ENCODE data around the gene TSTD1.

TSTD1 gene

GRCh38 chr1:161061419-161061818, 22.7 kb upstream of the TSTD1 start:
- H3K27ac ChIP-seq (ENCODE audit: low read length): no peak overlapping the region
- no peak overlapping the region for H3K9ac ChIP-seq (ENCODE audit: low read depth, low read length)
- peaks cover 49% of the 10 kb centered on the region for H3K36me3 ChIP-seq (ENCODE audit: insufficient read depth, low read length)
- no peaks in the 10 kb centered on the region for H3K27me3 ChIP-seq (ENCODE audit: insufficient read depth, low read length, poor library complexity)
- H2AFZ ChIP-seq (ENCODE audit: low read depth, low read length): no peak overlapping the region
- peaks cover 6% of the 10 kb centered on the region for H3K4me1 ChIP-seq (ENCODE audit: insufficient read depth, low read length)
- H3K4me2 ChIP-seq (ENCODE audit: insufficient read depth, low read length): no peak overlapping the region
- H3K79me2 ChIP-seq (ENCODE audit: insufficient read depth, low read length): peaks cover 58% of the 10 kb centered on the region
- ATAC-seq (ENCODE audit: insufficient read depth, low read depth): no peak
- TF ChIP-seq CTCF (IDR thresholded peaks at IDR 0.05; ENCODE audit: borderline replicate concordance, extremely low read depth, low read length, poor library complexity, severe bottlenecking) (no peak), EZH2 (IDR thresholded peaks at IDR 0.05; ENCODE audit: borderline replicate concordance, low read depth, low read length, severe bottlenecking) (no peak)
- H4K20me1 ChIP-seq (ENCODE audit: insufficient read depth, low read length): peaks cover 11% of the 10 kb centered on the region; the same call in 1 of the 2 replicates
- no peak for DNase-seq
- no peaks in the 10 kb centered on the region for H3K9me3 ChIP-seq (ENCODE audit: insufficient read depth, low read length, severe bottlenecking)
- no peak overlapping the region for H3K4me3 ChIP-seq (ENCODE audit: low read depth in 1 of 2, low read length in 2 of 2)

- H3K27me3 ChIP-seq (ENCODE audit: insufficient read depth, low read length, poor library complexity): no peaks in the 10 kb centered on the region
- no peak overlapping the region for H3K27ac ChIP-seq (ENCODE audit: low read length)
- peaks cover 14% of the 10 kb centered on the region; the same call in 1 of the 2 replicates for H4K20me1 ChIP-seq (ENCODE audit: insufficient read depth, low read length)
- H3K4me1 ChIP-seq (ENCODE audit: insufficient read depth, low read length): no peaks in the 10 kb centered on the region; the same call in 1 of the 2 replicates
- H3K79me2 ChIP-seq (ENCODE audit: insufficient read depth, low read length): peaks cover 45% of the 10 kb centered on the region
- no peak overlapping the region for H3K4me3 ChIP-seq (ENCODE audit: low read depth in 1 of 2, low read length in 2 of 2)
- TF ChIP-seq EZH2 (IDR thresholded peaks at IDR 0.05; ENCODE audit: borderline replicate concordance, low read depth, low read length, severe bottlenecking) (no peak), CTCF (IDR thresholded peaks at IDR 0.05; ENCODE audit: borderline replicate concordance, extremely low read depth, low read length, poor library complexity, severe bottlenecking) (no peak)
- no peak overlapping the region for H3K4me2 ChIP-seq (ENCODE audit: insufficient read depth, low read length)
- H3K9me3 ChIP-seq (ENCODE audit: insufficient read depth, low read length, severe bottlenecking): no peaks in the 10 kb centered on the region
- DNase-seq: no peak
- ATAC-seq (ENCODE audit: insufficient read depth, low read depth): no peak
- no peak overlapping the region for H3K9ac ChIP-seq (ENCODE audit: low read depth, low read length)
- no peak overlapping the region for H2AFZ ChIP-seq (ENCODE audit: low read depth, low read length)
- peaks cover 60% of the 10 kb centered on the region for H3K36me3 ChIP-seq (ENCODE audit: insufficient read depth, low read length)
Observed at GRCh38 chr1:161059293-161059692, 20.5 kb upstream of the TSTD1 start.

- ATAC-seq (ENCODE audit: insufficient read depth, low read depth) (no peak), DNase-seq (no peak)
- Histone ChIP-seq H3K4me2 (ENCODE audit: insufficient read depth, low read length) (no peak overlapping the region), H3K4me1 (ENCODE audit: insufficient read depth, low read length) (no peaks in the 10 kb centered on the region), H3K9me3 (ENCODE audit: insufficient read depth, low read length, severe bottlenecking) (no peaks in the 10 kb centered on the region), H3K9ac (ENCODE audit: low read depth, low read length) (no peak overlapping the region), H2AFZ (ENCODE audit: low read depth, low read length) (no peak overlapping the region), H3K36me3 (ENCODE audit: insufficient read depth, low read length) (peaks cover 83% of the 10 kb centered on the region), H3K27ac (ENCODE audit: low read length) (no peak overlapping the region), H3K79me2 (ENCODE audit: insufficient read depth, low read length) (peaks cover 18% of the 10 kb centered on the region), H3K4me3 (ENCODE audit: low read depth in 1 of 2, low read length in 2 of 2) (no peak overlapping the region), H3K27me3 (ENCODE audit: insufficient read depth, low read length, poor library complexity) (no peaks in the 10 kb centered on the region), H4K20me1 (ENCODE audit: insufficient read depth, low read length) (0 out of 2 replicates have a peak, but pooled peaks cover 9% of the 10 kb centered on the region)
- TF ChIP-seq CTCF (IDR thresholded peaks at IDR 0.05; ENCODE audit: borderline replicate concordance, extremely low read depth, low read length, poor library complexity, severe bottlenecking) (peak; percentile 52), EZH2 (IDR thresholded peaks at IDR 0.05; ENCODE audit: borderline replicate concordance, low read depth, low read length, severe bottlenecking) (no peak)
Observed at GRCh38 chr1:161054805-161055204, 16.0 kb upstream of the TSTD1 start.

- no peak overlapping the region for H3K4me3 ChIP-seq (ENCODE audit: low read depth in 1 of 2, low read length in 2 of 2)
- H3K79me2 ChIP-seq (ENCODE audit: insufficient read depth, low read length): peaks cover 14% of the 10 kb centered on the region
- no peak overlapping the region for H2AFZ ChIP-seq (ENCODE audit: low read depth, low read length)
- no peaks in the 10 kb centered on the region for H3K9me3 ChIP-seq (ENCODE audit: insufficient read depth, low read length, severe bottlenecking)
- no peak overlapping the region for H3K27ac ChIP-seq (ENCODE audit: low read length)
- H3K27me3 ChIP-seq (ENCODE audit: insufficient read depth, low read length, poor library complexity): no peaks in the 10 kb centered on the region
- no peak for ATAC-seq (ENCODE audit: insufficient read depth, low read depth)
- TF ChIP-seq EZH2 (IDR thresholded peaks at IDR 0.05; ENCODE audit: borderline replicate concordance, low read depth, low read length, severe bottlenecking) (no peak), CTCF (IDR thresholded peaks at IDR 0.05; ENCODE audit: borderline replicate concordance, extremely low read depth, low read length, poor library complexity, severe bottlenecking) (no peak)
- DNase-seq: no peak
- no peak overlapping the region for H3K4me2 ChIP-seq (ENCODE audit: insufficient read depth, low read length)
- no peak overlapping the region for H3K9ac ChIP-seq (ENCODE audit: low read depth, low read length)
- no peaks in the 10 kb centered on the region for H3K4me1 ChIP-seq (ENCODE audit: insufficient read depth, low read length)
- H3K36me3 ChIP-seq (ENCODE audit: insufficient read depth, low read length): peaks cover 83% of the 10 kb centered on the region
- 0 out of 2 replicates have a peak, but pooled peaks cover 9% of the 10 kb centered on the region for H4K20me1 ChIP-seq (ENCODE audit: insufficient read depth, low read length)
Observed at GRCh38 chr1:161054232-161054631, 15.5 kb upstream of the TSTD1 start.

Measured in DND-41 (cell line).